K562 (cell line): ENCODE results near the gene IMPDH2. TPM values are rescaled to one million over a fixed set of nuclear protein-coding genes. Genes with fewer than 3 reads are reported as not detected.
A peak's percentile ranks its signal among the peaks of the same experiment; 100 is the strongest.

Source experiments
- ATAC-seq: fragments of 200-7000 bp; cut with Tn5 transposase; 3 replicates; pipeline ENCODE4 v1.9.1; 2020; ENCODE audit warnings: moderate library complexity
- BruUV-seq: library from RNA; stranded (reverse); fragments of 400-500 nt; replicated peaks from 2 replicates; lab custom pipeline; 2021; lab: Mats Ljungman, UMichigan
- CTCF ChIA-PET: fragments of 300-600 bp; formaldehyde crosslinking; extraction: SDS; loops from one replicate; lab custom pipeline; 2021; ENCODE audit warnings: low intra/inter-chr PET ratio; lab: Yijun Ruan, JAX
- POLR2A ChIA-PET: fragments of 300-600, 350-650 bp; sonication (Branson Sonifier 250); formaldehyde crosslinking; extraction: SDS; loops from one replicate; lab custom pipeline; 2021; ENCODE audit warnings: antibody characterized with exemption, inconsistent platforms; lab: Yijun Ruan, JAX
- DNase-seq, 4 experiments: peaks; one replicate each; pipeline versions ENCODE4 v3.0.0 to v3.0.0-alpha.2; 2011 to 2018; ENCODE audit warnings: low spot score in 3 of 4, mixed read lengths in 3 of 4; ENCODE audit errors: extremely low read depth in 1 of 4
- FAIRE-seq: peaks from 2 replicates; lab custom pipeline; 2011; peaks lifted over from hg19 to GRCh38; lab: Jason Lieb, UNC
- H2AFZ ChIP-seq: 2 replicates; pipeline ENCODE4 v1.6.0; 2011; ENCODE audit warnings: low read depth, low read length, control low read depth, inconsistent platforms
- H3K27ac ChIP-seq: fragments of 200-600 bp; 3 replicates; pipeline ENCODE4 v1.8.0; 2011; ENCODE audit warnings: low read depth, mild to moderate bottlenecking, control low read depth, inconsistent platforms, low read length, moderate library complexity, mixed read lengths; ENCODE audit errors: extremely low read depth
- H3K27me3 ChIP-seq, 2 experiments: fragments of 300-600 bp in 1 of 2; 2 replicates in 1 of 2; 3 replicates in 1 of 2; pipeline versions ENCODE4 v1.6.0 to v1.8.0; 2011; ENCODE audit warnings: inconsistent platforms in 2 of 2, low read length in 2 of 2, mild to moderate bottlenecking in 1 of 2, mixed read lengths in 1 of 2, moderate library complexity in 1 of 2; ENCODE audit not compliant: control insufficient read depth in 2 of 2, insufficient read depth in 2 of 2
- H3K36me3 ChIP-seq: fragments of 300-600 bp; 3 replicates; pipeline ENCODE4 v1.8.0; 2011; ENCODE audit warnings: mild to moderate bottlenecking, low read length, inconsistent platforms; ENCODE audit not compliant: control insufficient read depth, insufficient read depth
- H3K4me1 ChIP-seq, 2 experiments: fragments of 200-600 bp in 1 of 2; replicated peaks in 1 of 2; 2 replicates in 1 of 2; 3 replicates in 1 of 2; pipeline versions ENCODE4 v1.5.1 to v1.8.0; 2011; ENCODE audit warnings: inconsistent platforms in 2 of 2, low read length in 2 of 2, mild to moderate bottlenecking in 1 of 2, mixed read lengths in 1 of 2, moderate library complexity in 1 of 2; ENCODE audit not compliant: control insufficient read depth in 2 of 2, insufficient read depth in 2 of 2
- H3K4me2 ChIP-seq: 2 replicates; pipeline ENCODE4 v1.6.1; 2011; ENCODE audit warnings: low read length, control low read depth, inconsistent platforms, mixed read lengths; ENCODE audit not compliant: insufficient read depth
- H3K4me3 ChIP-seq: fragments of 200-600 bp; sonication (generic), shearing (Covaris generic); 2 replicates; pipeline ENCODE4 v1.5.1; 2016; ENCODE audit warnings: control low read depth, inconsistent platforms
- H3K79me2 ChIP-seq: fragments of 200-600 bp; 3 replicates; pipeline ENCODE4 v1.8.0; 2011; ENCODE audit warnings: low read length, inconsistent platforms; ENCODE audit not compliant: control insufficient read depth, insufficient read depth
- H3K9ac ChIP-seq, 2 experiments: 2 replicates each; pipeline versions ENCODE4 v1.6.0 to v1.6.1; 2011; ENCODE audit warnings: low read depth in 2 of 2, low read length in 2 of 2, control low read depth in 1 of 2, inconsistent platforms in 1 of 2, mild to moderate bottlenecking in 1 of 2, mixed read lengths in 1 of 2; ENCODE audit not compliant: insufficient read depth in 1 of 2
- H3K9me1 ChIP-seq: one replicate; pipeline ENCODE4 v1.6.0; 2011; ENCODE audit warnings: inconsistent platforms, mild to moderate bottlenecking, low read length, moderate library complexity; ENCODE audit not compliant: control insufficient read depth, insufficient read depth
- H3K9me3 ChIP-seq: replicated peaks from 2 replicates; pipeline ENCODE4 v1.5.1; 2011; ENCODE audit warnings: low read depth, low read length, inconsistent platforms; ENCODE audit not compliant: control insufficient read depth, insufficient read depth
- H4K20me1 ChIP-seq: replicated peaks from 2 replicates; pipeline ENCODE4 v1.6.1; 2011; ENCODE audit warnings: low read length, inconsistent platforms, mixed read lengths; ENCODE audit not compliant: control insufficient read depth, insufficient read depth
- CBFB ChIP-seq: sonication (generic); formaldehyde crosslinking; IDR thresholded peaks from 2 replicates; pipeline ENCODE4 v1.4.0; 2020; ENCODE audit warnings: mild to moderate bottlenecking, missing genetic modification reagents
- CEBPB ChIP-seq: fragments of 450-650 bp; IDR thresholded peaks from 2 replicates; pipeline ENCODE4 v1.6.1; 2016; ENCODE audit warnings: missing genetic modification characterization, missing compliant biosample characterization
- E2F1 ChIP-seq: sonication (generic); formaldehyde crosslinking; IDR thresholded peaks from 2 replicates; pipeline ENCODE4 v1.8.1; 2023; ENCODE audit warnings: mild to moderate bottlenecking, missing genetic modification reagents, moderate library complexity
- HDAC1 ChIP-seq, 2 experiments: fragments of 450-650 bp; IDR thresholded peaks; 2 replicates each; pipeline ENCODE4 v1.6.1; 2016 to 2017; ENCODE audit warnings: inconsistent platforms in 1 of 2, mild to moderate bottlenecking in 1 of 2, moderate library complexity in 1 of 2
- KDM5B ChIP-seq: fragments of 200-600 bp; sonication (generic); IDR thresholded peaks from 2 replicates; pipeline ENCODE4 v1.6.1; 2012; ENCODE audit warnings: low read depth, mild to moderate bottlenecking, moderate library complexity, low read length, control low read depth, inconsistent platforms; ENCODE audit not compliant: insufficient replicate concordance
- KLF10 ChIP-seq: fragments of 250-450 bp; sonication (Bioruptor Pico); IDR thresholded peaks from 2 replicates; pipeline ENCODE4 v1.6.1; 2021; ENCODE audit warnings: matching md5 sums
- PRDM10 ChIP-seq: fragments of 450-650 bp; IDR thresholded peaks from 2 replicates; pipeline ENCODE4 v1.6.1; 2018; ENCODE audit not compliant: partially characterized antibody
- SAP30 ChIP-seq: fragments of 200-600 bp; sonication (generic); IDR thresholded peaks from 2 replicates; pipeline ENCODE4 v1.6.1; 2012; ENCODE audit warnings: borderline replicate concordance, low read depth, mild to moderate bottlenecking, moderate library complexity, low read length, control low read depth, inconsistent platforms; ENCODE audit not compliant: insufficient read depth, poor library complexity, severe bottlenecking
- ZNF232 ChIP-seq: sonication (generic); formaldehyde crosslinking; IDR thresholded peaks from 2 replicates; pipeline ENCODE4 v1.8.0; 2022; ENCODE audit warnings: mild to moderate bottlenecking, missing genetic modification reagents
- ZNF740 ChIP-seq, 3 experiments: fragments of 200-800 bp in 1 of 3; sonication (Bioruptor generic) in 1 of 3; sonication (generic) in 1 of 3; formaldehyde crosslinking in 1 of 3; IDR thresholded peaks; 2 replicates each; pipeline versions ENCODE4 v1.6.1 to v1.8.0; 2016 to 2022; ENCODE audit warnings: mild to moderate bottlenecking in 2 of 3, missing compliant biosample characterization in 2 of 3, missing genetic modification characterization in 2 of 3, missing genetic modification reagents in 1 of 3
- whole genome bisulfite sequencing: fragments of 100-300 bp; shearing (Covaris generic); methylation state at CpG from one replicate; pipeline ENCODE4 v1.1.6; 2016; ENCODE audit warnings: low coverage, mixed read lengths; ENCODE audit not compliant: insufficient coverage; ENCODE audit errors: missing lambda C conversion rate; 5-methylcytosine and 5-hydroxymethylcytosine counted together
- in situ Hi-C: fragments of 300-500 bp; cut with MboI; formaldehyde crosslinking; loops from 4 replicates; pipeline ENCODE4 v1.15.0; 2018; ENCODE audit warnings: inconsistent platforms, mixed read lengths
- intact Hi-C: fragments of 100-400 bp; cut with micrococcal nuclease; formaldehyde crosslinking; loops from 2 replicates; pipeline ENCODE4 v1.14.2; 2022
- polyA plus RNA-seq, 8 experiments: library from polyadenylated mRNA; depleted of rRNA in 4 of 8; stranded (reverse) in 5 of 8; unstranded in 3 of 8; fragments of >200 nt; fragmentation: Nextera tagmentation in 2 of 8; fragmentation: Illumina TruSeq in 1 of 8; extraction: Ambion mirVana in 2 of 8; extraction: Trizol in 1 of 8; gene quantifications; 2 replicates each; pipeline versions ENCODE4 v1.2.1 to v1.2.3, GENCODE V29; 2011 to 2014; ENCODE audit warnings: inconsistent platforms in 1 of 8, missing spikeins in 1 of 8
- total RNA-seq, 7 experiments: library from RNA; depleted of rRNA in 6 of 7; stranded (reverse); fragments of >200 nt in 6 of 7; fragmentation: Illumina TruSeq in 2 of 7; extraction: Trizol in 2 of 7; gene quantifications; 2 replicates each; pipeline versions ENCODE4 v1.2.1 to v1.2.3, GENCODE V29; 2011 to 2021; ENCODE audit warnings: low replicate concordance in 1 of 7

Gene IMPDH2
- total and polyA plus RNA-seq, 9 of the 15 experiments (the other 6 are each of a cell fraction or from before 2014, with no cell fraction given), result 318 to 507 (median 366) TPM

- H3K4me3 ChIP-seq, result peak overlapping the region; percentile 74
- peak overlapping the region; percentile 99 for H3K27ac ChIP-seq
- ATAC-seq (peak; percentile 2; the same call in 1 of the 3 replicates), FAIRE-seq (peak; percentile 42), DNase-seq (peak in 3 of 4 experiments; percentile 37 to 63 (median 38))
- POLR2A ChIA-PET, result interaction anchor here (0.6 to 8.4 kb wide), 6 partner anchors 9 to 1265 kb away, joined by 3 to 104 read pairs (median 4); partner anchors contain the start of genes IMPDH2 and WDR6
- no peak for TF ChIP-seq CEBPB
- TF ChIP-seq PRDM10, result peak; percentile 74
- TF ChIP-seq ZNF232 (CRISPR knock-in tag), result no peak
- TF ChIP-seq SAP30, result peak; percentile 13
- no peak for TF ChIP-seq KLF10
- no peak for TF ChIP-seq ZNF740 (CRISPR knock-in tag; IDR thresholded peaks at IDR 0.05)
- no peak for TF ChIP-seq ZNF740 (tag; IDR thresholded peaks at IDR 0.05)
- TF ChIP-seq CBFB (CRISPR knock-in tag), result 0 out of 2 replicates have a peak, but pooled peaks have one; percentile 53
- no peak for TF ChIP-seq E2F1 (CRISPR knock-in tag)
- no peak for TF ChIP-seq KDM5B
- TF ChIP-seq HDAC1 (IDR thresholded peaks at IDR 0.05), result no peak
- in situ Hi-C loops, result no loop called here
- H3K4me1 ChIP-seq, result peaks cover 8 to 48% of the 10 kb centered on the region in 2 experiments; a peak in 4 of 5 replicates
- CTCF ChIA-PET, result interaction anchor here (0.5 kb wide), 1 partner anchor 431 kb away, joined by 3 read pairs; no protein-coding TSS in a partner anchor
- H3K4me2 ChIP-seq, result peak overlapping the region; percentile 92
- H3K9me3 ChIP-seq, result no peaks in the 10 kb centered on the region
- intact Hi-C loops, result no loop called here
- no TSS peak for BruUV-seq
- peak overlapping the region; percentile 63; the same call in 1 of the 2 replicates for H2AFZ ChIP-seq
- H3K79me2 ChIP-seq, result peaks cover 54% of the 10 kb centered on the region
- WGBS, result 11% methylated on average over 17 of the region's 23 CpGs
- H3K36me3 ChIP-seq, result peaks cover 44% of the 10 kb centered on the region; the same call in 2 of the 3 replicates
- peak overlapping the region; percentile 50 to 91 for H3K9ac ChIP-seq
- H3K27me3 ChIP-seq, result no peaks in the 10 kb centered on the region
- peaks cover 8% of the 10 kb centered on the region for H3K9me1 ChIP-seq
- H4K20me1 ChIP-seq, result peaks cover 20% of the 10 kb centered on the region; the same call in 1 of the 2 replicates
These were observed 11.8 kb downstream of the IMPDH2 start for GRCh38 chr3:49017229-49017970.
